RPMI7951 (cell line): Measurements from ENCODE around the gene RTN4. TPM values are rescaled to one million over a fixed set of nuclear protein-coding genes. Genes with fewer than 3 reads are reported as not detected.
"Not testable (repeated sequence)": the region's sequence is repeated elsewhere in the genome, so short reads cannot be mapped to it uniquely, and the experiment has no call there.

Source experiments
- DNase-seq: peaks from one replicate; pipeline ENCODE4 v3.0.0-alpha.2; 2012; ENCODE audit warnings: low read depth
- total RNA-seq: library from RNA; depleted of rRNA; stranded (reverse); fragments of >200 nt; shearing (Covaris generic); gene quantifications from 2 replicates; pipeline ENCODE4 v1.2.3, GENCODE V29; 2014

Gene RTN4
- total RNA-seq, 1 experiment from 2014 or later = 194 TPM

GRCh38 chr2:55073000-55073983, 23.0 kb upstream of the RTN4 start:
- no peak for DNase-seq

GRCh38 chr2:55063713-55064323, 13.6 kb upstream of the RTN4 start:
- no peak for DNase-seq

GRCh38 chr2:55063226-55063625, 13.0 kb upstream of the RTN4 start:
- no peak for DNase-seq

- DNase-seq = no peak
Observed at GRCh38 chr2:55062754-55063153, 12.5 kb upstream of the RTN4 start.

DNA sequence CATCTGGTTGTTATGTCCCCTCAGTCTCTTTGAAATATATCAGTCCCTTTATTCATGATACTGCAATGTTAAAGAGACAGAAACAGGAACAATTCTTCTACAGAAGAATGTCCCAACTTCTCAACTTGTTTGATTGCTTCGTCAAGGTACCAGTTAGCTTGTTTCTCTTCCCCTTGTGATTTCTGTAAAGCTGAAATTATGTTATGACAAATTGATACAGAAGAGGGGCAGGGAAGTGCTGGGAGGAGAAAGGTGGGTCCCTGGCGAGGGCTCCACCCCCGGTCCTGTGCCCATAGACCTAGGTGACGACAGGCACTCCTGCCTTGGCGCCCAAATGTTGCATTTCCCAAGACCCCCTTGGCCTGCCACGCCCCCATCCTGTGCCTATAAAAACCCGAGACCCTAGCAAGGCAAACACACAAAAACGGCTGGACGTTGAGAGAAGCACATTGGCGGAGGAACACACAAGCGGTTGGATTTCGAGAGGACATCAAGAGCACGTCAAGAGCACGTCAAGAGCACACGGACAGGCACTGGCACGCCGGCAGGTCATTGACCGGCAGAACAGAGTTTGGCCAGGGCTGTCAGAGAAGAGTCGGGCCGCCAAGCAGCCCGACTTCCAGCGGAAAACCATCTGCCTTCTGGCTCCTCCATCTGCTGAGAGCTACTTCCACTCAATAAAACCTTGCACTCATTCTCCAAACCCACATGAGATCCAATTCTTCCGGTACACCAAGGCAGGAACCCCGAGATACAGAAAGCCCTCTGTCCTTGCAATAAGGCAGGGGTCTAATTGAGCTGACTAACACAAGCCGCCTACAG, 11.5 kb upstream of the RTN4 start:
- DNase-seq = no peak

- DNase-seq = no peak
Observed at GRCh38 chr2:55059793-55060192, 9.5 kb upstream of the RTN4 start.

DNA sequence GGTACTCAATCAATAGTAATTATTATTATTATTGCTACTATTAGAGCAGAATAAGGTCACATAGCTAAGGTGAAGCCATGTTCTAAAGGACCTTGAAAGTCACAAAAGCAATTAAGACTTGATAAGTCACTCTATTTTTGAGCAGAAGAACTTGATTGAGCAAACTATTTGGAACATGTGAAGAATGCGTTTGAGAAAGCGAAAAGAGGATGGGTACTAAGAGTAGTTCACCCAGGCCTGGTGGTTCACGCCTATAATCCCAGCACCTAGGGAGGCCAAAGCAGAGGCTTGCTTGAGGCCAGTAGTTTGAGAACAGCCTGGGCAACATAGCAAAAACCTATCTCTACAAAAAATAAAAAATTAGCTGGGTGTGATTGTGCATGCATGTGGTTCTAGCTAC, 7.2 kb upstream of the RTN4 start:
- no peak for DNase-seq

DNA sequence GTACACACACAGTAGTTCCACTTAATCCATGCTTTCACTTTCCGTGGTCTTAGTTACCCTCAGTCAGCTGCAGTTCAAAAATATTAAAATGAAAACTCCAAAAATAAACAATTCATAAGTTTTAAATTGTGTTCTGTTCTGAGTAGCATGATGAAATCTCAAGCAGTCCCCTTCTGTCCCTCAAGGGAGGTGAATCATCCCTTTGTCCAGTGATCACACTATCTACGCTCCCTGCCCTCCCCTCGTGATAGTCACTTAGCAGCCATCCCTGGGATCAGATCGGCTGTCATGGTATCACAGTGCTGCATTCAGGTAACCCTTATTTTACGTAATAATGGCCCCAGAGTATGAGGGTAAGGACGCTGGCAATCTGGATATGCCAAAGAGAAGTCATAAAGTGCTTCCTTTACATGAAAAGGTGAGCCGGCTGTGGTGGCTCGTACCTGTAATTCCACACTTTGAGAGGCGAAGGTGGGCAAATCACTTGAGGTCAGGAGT, 5.8 kb upstream of the RTN4 start:
- peak; percentile 74 for DNase-seq

GRCh38 chr2:55054106-55054875, 4.0 kb upstream of the RTN4 start:
- no peak for DNase-seq

DNA sequence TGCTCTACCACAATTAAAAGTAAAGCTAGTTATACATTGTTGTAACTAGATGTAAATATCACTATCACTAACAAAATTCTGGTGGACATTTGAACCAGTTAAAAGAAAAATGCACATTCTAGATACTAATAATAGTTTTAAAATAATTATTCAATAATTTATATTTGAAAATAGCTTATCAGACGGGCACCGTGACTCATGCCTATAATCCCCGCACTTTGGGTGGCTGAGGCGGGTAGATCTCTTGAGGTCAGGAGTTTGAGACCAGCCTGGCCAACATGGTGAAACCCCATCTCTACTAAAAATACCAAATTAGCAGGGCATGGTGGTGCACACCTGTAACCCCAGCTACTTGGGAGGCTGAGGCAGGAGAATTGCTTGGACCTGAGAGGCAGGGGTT, 3.0 kb upstream of the RTN4 start:
- DNase-seq = not testable (repeated sequence)

DNA sequence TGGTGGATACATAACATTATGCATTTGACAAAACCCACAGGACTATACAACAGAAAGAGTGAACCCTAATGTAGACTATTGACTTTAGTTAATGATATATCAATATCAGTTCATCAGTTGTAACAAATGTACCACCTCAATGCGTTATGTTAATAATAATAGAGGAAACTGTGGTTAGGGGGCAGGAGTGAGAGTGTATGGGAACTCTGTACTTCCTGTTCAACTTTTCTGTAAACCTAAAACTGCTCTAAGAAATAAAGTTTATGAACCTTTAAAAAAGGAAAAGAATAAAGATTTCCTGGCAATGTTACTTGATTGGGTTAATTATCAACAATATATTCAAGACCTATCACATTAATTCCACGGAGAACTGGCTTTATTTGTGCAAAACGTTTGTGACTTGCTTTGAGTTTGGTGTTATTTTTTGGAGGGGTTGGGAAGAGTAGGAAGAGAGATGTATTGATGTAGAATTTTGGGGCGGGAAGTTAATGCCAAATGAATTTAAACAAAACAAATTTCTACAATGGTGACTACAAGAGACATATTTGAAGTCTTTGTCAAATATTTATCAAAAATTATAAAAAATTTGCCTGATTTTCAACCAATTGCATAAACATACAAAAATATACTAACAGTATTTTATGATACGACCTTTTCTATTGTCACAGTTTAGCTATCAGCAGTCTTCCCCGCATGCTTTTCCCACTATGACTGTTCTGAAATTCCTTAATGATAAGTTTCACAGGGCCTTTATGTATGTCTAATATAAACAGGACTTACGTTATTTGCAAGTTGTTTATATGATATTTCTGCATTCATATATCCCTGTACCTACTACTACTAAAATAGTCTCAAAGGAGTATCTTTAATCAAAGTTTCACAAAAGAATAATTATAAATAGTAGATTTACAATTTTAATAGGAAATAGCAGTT, 2.1 kb upstream of the RTN4 start:
- no peak for DNase-seq

DNA sequence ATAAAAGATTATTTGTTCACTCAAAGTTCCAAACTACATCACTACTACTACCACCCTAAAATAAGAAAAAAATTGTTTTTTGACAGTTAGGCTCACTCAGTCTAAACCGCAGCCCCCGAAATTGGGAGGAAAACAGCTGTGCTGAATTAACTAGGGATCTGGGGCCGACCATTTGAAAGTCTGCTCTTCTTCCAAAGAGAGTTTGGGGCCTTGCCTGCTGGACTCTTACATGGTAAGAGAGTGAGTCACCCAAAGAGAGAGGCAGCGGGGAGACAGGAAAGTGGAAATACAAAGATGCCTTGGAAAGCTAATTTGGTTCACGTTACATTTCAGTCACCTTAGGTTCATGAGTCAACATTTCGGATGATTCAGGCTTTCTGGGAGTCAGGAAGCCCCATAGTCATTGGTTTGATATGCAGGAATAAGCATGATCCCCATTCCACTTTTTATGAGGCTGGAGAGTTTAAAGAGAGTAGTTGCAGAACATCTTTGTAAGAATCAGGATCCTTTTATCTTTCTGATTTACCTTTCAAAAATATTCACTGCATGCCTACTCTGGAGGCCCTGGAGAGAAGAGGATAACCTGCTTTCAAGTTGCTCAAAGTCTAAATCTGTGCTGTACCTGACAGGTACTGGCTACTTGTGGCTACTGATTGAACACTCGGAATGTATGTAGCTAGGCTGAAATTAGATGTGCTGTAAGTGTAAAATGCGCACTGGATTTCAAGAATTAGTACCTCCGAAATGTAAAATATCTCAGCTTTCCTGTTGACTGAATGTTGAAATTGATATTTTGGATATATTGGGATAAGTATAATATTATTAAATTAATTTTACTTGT, 995 bp upstream of the RTN4 start:
- DNase-seq = peak; percentile 100

DNA sequence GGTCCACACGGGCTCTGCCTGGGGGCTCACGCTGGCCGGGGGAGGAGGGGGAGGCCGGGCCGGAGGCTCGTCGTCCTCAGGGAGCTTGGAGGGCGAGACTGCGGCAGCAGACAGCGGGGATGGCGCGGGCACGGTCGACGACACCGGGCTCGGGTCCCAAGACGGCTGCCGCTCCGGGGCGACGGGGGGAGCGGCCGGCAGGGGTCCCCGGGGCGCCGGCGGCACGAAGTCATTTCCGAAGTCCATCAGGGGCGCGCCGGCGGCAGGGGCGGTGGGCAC, 491 bp downstream of the RTN4 start:
- no peak for DNase-seq

- peak; percentile 85 for DNase-seq
Observed at GRCh38 chr2:55049043-55049820, 1.0 kb downstream of the RTN4 start.

- peak; percentile 49 for DNase-seq
Observed at GRCh38 chr2:55048508-55049042, 1.7 kb downstream of the RTN4 start.

GRCh38 chr2:55047677-55048299, 2.5 kb downstream of the RTN4 start:
- peak; percentile 32 for DNase-seq

GRCh38 chr2:55045780-55046179, 4.5 kb downstream of the RTN4 start:
- DNase-seq = no peak

DNA sequence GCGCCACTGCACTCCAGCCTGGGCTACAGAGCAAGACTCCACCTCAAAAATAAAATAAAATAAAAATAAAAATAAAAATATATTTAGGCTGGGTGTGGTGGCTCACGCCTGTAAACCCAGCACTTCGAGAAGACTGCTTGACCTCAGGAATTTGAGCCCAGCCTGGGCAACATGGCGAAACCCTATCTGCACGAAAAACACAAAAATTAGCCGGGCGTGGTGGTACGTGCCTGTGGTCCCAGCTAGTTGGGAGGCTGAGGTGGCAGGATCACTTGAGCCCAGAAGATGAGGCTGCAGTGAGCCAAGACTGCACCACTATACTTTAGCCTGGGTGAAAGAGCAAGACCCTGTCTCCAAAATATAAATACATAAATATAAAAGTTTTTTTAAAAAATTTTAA, 6.4 kb downstream of the RTN4 start:
- no peak for DNase-seq
